Liver (tissue), 3 donors: ENCODE results near the gene TMEM53.
A peak's percentile ranks its signal among the peaks of the same experiment; 100 is the strongest.

Experiments used
- ATF3 ChIP-seq: IDR thresholded peaks from 2 replicates; pipeline ENCODE4 v1.6.1; 2016; ENCODE audit warnings: antibody characterized with exemption
- CTCF ChIP-seq: fragments of 150-350 bp; IDR thresholded peaks from 2 replicates; pipeline ENCODE4 v1.5.1; 2017; ENCODE audit warnings: improper control_type of control experiment, low read depth, low read length; ENCODE audit not compliant: missing input control
- EGR1 ChIP-seq, 2 donors: IDR thresholded peaks; 2 replicates each; pipeline ENCODE4 v1.6.1; 2016 to 2018; ENCODE audit warnings: antibody characterized with exemption in 2 of 2, low read depth in 2 of 2
- FOXA1 ChIP-seq: IDR thresholded peaks from 2 replicates; pipeline ENCODE4 v1.6.1; 2016; ENCODE audit warnings: antibody characterized with exemption
- GABPA ChIP-seq, 2 donors: IDR thresholded peaks in 1 of 2; conservative IDR thresholded peaks in 1 of 2; 2 replicates each; pipeline ENCODE4 v1.6.1; 2016; ENCODE audit warnings: antibody characterized with exemption in 2 of 2, mild to moderate bottlenecking in 1 of 2, moderate library complexity in 1 of 2
- HNF4G ChIP-seq: IDR thresholded peaks from 2 replicates; pipeline ENCODE4 v1.6.1; 2016; ENCODE audit warnings: antibody characterized with exemption
- MAX ChIP-seq: IDR thresholded peaks from 2 replicates; pipeline ENCODE4 v1.6.1; 2016; ENCODE audit warnings: antibody characterized with exemption
- RAD21 ChIP-seq, 2 donors: IDR thresholded peaks; 2 replicates each; pipeline ENCODE4 v1.6.1; 2016; ENCODE audit warnings: antibody characterized with exemption in 2 of 2, mild to moderate bottlenecking in 2 of 2
- REST ChIP-seq: IDR thresholded peaks from 2 replicates; pipeline ENCODE4 v1.6.1; 2016; ENCODE audit warnings: antibody characterized with exemption, mild to moderate bottlenecking
- SP1 ChIP-seq: IDR thresholded peaks from 2 replicates; pipeline ENCODE4 v1.6.1; 2018; ENCODE audit warnings: antibody characterized with exemption, mild to moderate bottlenecking
- TAF1 ChIP-seq: conservative IDR thresholded peaks from 2 replicates; pipeline ENCODE4 v1.6.1; 2016; ENCODE audit warnings: antibody characterized with exemption, mild to moderate bottlenecking
- YY1 ChIP-seq: IDR thresholded peaks from 2 replicates; pipeline ENCODE4 v1.6.1; 2016; ENCODE audit warnings: antibody characterized with exemption, mild to moderate bottlenecking
- ZBTB33 ChIP-seq: IDR thresholded peaks from 2 replicates; pipeline ENCODE4 v1.6.1; 2016; ENCODE audit warnings: antibody characterized with exemption
- donor health status: healthy.
- donor health status: healthy.

- TF ChIP-seq REST (no peak), CTCF (peak; percentile 76), GABPA (IDR thresholded peaks at IDR 0.05 in 1 of 2, conservative IDR thresholded peaks at IDR 0.05 in 1 of 2) (no peak), ATF3 (no peak), SP1 (no peak), RAD21 (IDR thresholded peaks at IDR 0.05) (peak; percentile 79 to 85), MAX (no peak), YY1 (no peak), FOXA1 (no peak), HNF4G (no peak), EGR1 (IDR thresholded peaks at IDR 0.05; ENCODE audit: low read depth in 2 of 2) (no peak), ZBTB33 (no peak), TAF1 (no peak)
Measured at GRCh38 chr1:44655609-44656008, 18.7 kb downstream of the TMEM53 start.
